ENCODE results near the gene TULP4.

- no peak for TF ChIP-seq CTCF (IDR thresholded peaks at IDR 0.05)
- TF ChIP-seq ZFX (IDR thresholded peaks at IDR 0.05; ENCODE audit: borderline replicate concordance): no peak
Observed at GRCh38 chr6:158337332-158337731, 25.1 kb downstream of the TULP4 start.
